ENCODE measurements around the gene FNIP1. TPM values are rescaled to one million over a fixed set of nuclear protein-coding genes. Genes with fewer than 3 reads are reported as not detected.

FNIP1 gene
- total and polyA plus RNA-seq, 2 of the 13 experiments (the other 11 are each of a cell fraction or from before 2014, with no cell fraction given), result 10.9 to 29.3 TPM

- TF ChIP-seq ZNF740 (CRISPR knock-in tag; IDR thresholded peaks at IDR 0.05), result no peak
- TF ChIP-seq PBX2 (CRISPR knock-in tag; IDR thresholded peaks at IDR 0.05), result no peak
- TF ChIP-seq NCOA1 (CRISPR knock-in tag; IDR thresholded peaks at IDR 0.05), result no peak
- TF ChIP-seq ZNF552 (CRISPR knock-in tag; IDR thresholded peaks at IDR 0.05; ENCODE audit: borderline replicate concordance), result no peak
- no peak for TF ChIP-seq AKNA (CRISPR knock-in tag; IDR thresholded peaks at IDR 0.05; ENCODE audit: borderline replicate concordance)
- TF ChIP-seq ZNF619 (CRISPR knock-in tag; IDR thresholded peaks at IDR 0.05), result peak; percentile 51; the same call in 1 of the 2 replicates
- TF ChIP-seq SETDB1 (CRISPR knock-in tag; IDR thresholded peaks at IDR 0.05; ENCODE audit: borderline replicate concordance), result no peak
- no peak for TF ChIP-seq ZFP82 (CRISPR knock-in tag; IDR thresholded peaks at IDR 0.05; ENCODE audit: borderline replicate concordance)
- TF ChIP-seq KIAA2018 (CRISPR knock-in tag; IDR thresholded peaks at IDR 0.05; ENCODE audit: borderline replicate concordance), result no peak
- TF ChIP-seq E2F2 (CRISPR knock-in tag; IDR thresholded peaks at IDR 0.05; ENCODE audit: borderline replicate concordance), result peak; percentile 30; the same call in 1 of the 2 replicates
- TF ChIP-seq EZH2 (conservative IDR thresholded peaks at IDR 0.05; ENCODE audit: low read depth, low read length), result no peak
These were observed 161.7 kb downstream of the FNIP1 start, which contains the start of gene RAPGEF6 (continued) for GRCh38 chr5:131634996-131635683.

All from HepG2 (cell line).